ENCODE measurements around the gene FIBP.
A peak's percentile ranks its signal among the peaks of the same experiment; 100 is the strongest.

The FIBP gene

GRCh38 chr11:65861533-65862183 lies 26.6 kb downstream of the FIBP start:
- H3K27ac ChIP-seq = peak overlapping the region; percentile 99
- TF ChIP-seq ZFX (IDR thresholded peaks at IDR 0.05; ENCODE audit: borderline replicate concordance) = no peak
- TF ChIP-seq, protein P1, sequence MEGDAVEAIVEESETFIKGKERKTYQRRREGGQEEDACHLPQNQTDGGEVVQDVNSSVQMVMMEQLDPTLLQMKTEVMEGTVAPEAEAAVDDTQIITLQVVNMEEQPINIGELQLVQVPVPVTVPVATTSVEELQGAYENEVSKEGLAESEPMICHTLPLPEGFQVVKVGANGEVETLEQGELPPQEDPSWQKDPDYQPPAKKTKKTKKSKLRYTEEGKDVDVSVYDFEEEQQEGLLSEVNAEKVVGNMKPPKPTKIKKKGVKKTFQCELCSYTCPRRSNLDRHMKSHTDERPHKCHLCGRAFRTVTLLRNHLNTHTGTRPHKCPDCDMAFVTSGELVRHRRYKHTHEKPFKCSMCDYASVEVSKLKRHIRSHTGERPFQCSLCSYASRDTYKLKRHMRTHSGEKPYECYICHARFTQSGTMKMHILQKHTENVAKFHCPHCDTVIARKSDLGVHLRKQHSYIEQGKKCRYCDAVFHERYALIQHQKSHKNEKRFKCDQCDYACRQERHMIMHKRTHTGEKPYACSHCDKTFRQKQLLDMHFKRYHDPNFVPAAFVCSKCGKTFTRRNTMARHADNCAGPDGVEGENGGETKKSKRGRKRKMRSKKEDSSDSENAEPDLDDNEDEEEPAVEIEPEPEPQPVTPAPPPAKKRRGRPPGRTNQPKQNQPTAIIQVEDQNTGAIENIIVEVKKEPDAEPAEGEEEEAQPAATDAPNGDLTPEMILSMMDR (IDR thresholded peaks at IDR 0.05) = no peak

DNA sequence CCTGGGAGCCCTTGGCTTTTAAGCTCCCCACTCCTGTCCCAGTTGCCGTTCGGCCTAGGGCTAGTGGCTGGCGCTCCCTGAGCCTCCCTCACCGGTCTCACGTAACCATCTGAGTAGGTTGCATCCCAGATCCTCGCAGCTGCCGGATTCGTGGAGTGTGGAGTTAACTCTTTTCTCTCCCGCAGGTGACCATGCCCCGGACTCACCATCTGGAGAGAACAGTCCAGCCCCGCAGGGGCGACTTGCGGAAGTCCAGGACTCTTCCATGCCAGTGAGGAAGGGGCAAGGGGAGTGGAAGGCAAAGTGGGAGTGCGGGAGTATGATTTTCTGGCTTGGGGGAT lies 27.1 kb downstream of the FIBP start:
- H3K27ac ChIP-seq = peak overlapping the region; percentile 99

GRCh38 chr11:65860278-65861164 lies 27.8 kb downstream of the FIBP start, which contains the start of gene MUS81:
Gene MUS81, plus strand, starts transcription at chr11:65860433. Its CDS starts 321 bp downstream, at chr11:65860754.
- H3K27ac ChIP-seq = peak within 1 kb of the TSS; percentile 99
- TF ChIP-seq, protein P1 (IDR thresholded peaks at IDR 0.05) = peak; percentile 94
- TF ChIP-seq ZFX (IDR thresholded peaks at IDR 0.05; ENCODE audit: borderline replicate concordance) = no peak

More for the DNA sequence above, 27.1 kb downstream of the FIBP start:
- TF ChIP-seq, protein P1 (IDR thresholded peaks at IDR 0.05) = no peak
- TF ChIP-seq ZFX (IDR thresholded peaks at IDR 0.05; ENCODE audit: borderline replicate concordance) = no peak

DNA sequence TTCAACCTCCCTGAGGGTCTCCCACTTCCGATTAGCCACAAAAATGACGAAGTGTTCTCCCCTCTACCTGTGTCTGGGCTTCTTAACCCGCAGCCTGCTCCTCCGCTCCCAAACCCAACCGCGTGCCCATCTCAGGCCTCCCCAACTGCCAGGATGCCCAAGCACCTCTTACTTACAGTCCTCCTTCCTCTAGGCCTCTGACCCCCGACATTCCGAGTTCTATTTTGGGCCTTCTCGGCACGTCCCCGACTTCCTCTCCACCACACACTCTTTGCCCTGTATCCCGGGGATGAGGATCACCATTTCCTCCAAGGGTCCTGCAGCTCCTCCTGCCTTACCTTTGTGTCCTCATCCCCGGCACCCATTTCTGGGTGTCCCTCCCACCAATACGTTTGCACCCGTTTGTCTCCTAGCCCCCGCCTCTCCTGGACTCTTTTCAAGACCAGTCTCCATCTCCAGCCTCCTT lies 28.4 kb downstream of the FIBP start:
- TF ChIP-seq, protein P1 (IDR thresholded peaks at IDR 0.05) = no peak
- TF ChIP-seq ZFX (IDR thresholded peaks at IDR 0.05; ENCODE audit: borderline replicate concordance) = no peak
- H3K27ac ChIP-seq = peak overlapping the region; percentile 99

DNA sequence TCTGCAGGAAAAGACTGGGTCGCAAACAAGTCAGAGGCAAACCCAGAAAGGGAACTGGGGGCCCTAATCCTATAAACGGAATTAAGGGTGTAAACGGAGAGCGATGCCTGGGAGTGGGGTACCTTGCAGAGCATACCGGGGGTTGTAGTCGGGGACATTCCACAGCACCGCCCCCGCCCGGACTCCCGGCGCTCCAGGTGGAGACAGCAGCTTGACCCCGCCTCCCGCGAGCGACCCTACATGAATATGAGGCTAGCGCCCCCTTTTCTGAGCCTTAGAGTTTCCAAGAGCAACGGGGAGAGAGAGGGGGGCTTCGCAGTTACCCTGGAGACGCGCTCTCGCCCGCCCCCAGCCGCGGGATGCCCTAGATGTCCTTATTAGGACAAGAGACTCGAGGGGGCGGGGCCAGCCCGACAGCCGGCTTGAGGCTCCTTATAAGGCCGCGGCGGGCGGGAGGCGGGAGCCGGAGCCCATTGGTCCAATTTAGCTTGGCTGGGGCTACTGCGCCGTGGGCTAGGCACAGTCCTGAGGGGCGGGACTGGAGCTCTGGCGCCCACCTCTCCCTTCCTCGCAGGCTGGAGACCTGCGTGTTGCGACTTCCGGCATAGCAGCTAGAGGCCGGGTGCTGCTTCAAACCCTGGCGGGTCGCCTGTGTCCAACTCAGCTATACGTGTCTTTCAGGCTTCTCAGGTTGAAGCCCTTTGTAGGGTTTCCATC lies 29.0 kb downstream of the FIBP start:
- H3K27ac ChIP-seq = peak overlapping the region; percentile 99
- TF ChIP-seq, protein P1 (IDR thresholded peaks at IDR 0.05) = no peak
- no peak for TF ChIP-seq ZFX (IDR thresholded peaks at IDR 0.05; ENCODE audit: borderline replicate concordance)

- no peak for TF ChIP-seq ZFX (IDR thresholded peaks at IDR 0.05; ENCODE audit: borderline replicate concordance)
- TF ChIP-seq, protein P1 (IDR thresholded peaks at IDR 0.05) = no peak
- H3K27ac ChIP-seq = peak overlapping the region; percentile 99
Observed at GRCh38 chr11:65858681-65859087, 29.6 kb downstream of the FIBP start.
